ENCODE measurements around the gene ZNF536. TPM values are rescaled to one million over a fixed set of nuclear protein-coding genes. Genes with fewer than 3 reads are reported as not detected.
"Not testable (repeated sequence)": the region's sequence is repeated elsewhere in the genome, so short reads cannot be mapped to it uniquely, and the experiment has no call there.

ZNF536 gene
- total RNA-seq, 6 experiments from 2014 or later = 0.25 TPM; not detected in 5

DNA sequence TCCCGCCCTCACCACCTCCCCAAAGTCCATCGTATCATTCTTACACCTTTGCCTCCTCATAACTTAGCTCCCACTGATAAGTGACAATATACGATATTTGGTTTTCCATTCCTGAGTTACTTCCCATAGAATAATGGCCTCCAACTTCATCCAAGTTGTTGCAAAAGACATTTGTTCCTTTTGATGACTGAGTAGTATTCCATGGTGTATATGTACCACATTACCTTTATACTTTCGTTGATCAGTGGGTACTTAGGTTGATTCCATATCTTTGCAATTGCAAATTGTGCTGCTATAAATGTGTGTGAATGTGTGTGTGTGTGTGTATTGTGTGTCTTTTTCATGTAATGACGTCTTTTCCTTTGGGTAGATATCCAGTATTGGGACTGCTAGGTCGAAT lies 109.6 kb downstream of the ZNF536 start:
- TF ChIP-seq, protein P1, sequence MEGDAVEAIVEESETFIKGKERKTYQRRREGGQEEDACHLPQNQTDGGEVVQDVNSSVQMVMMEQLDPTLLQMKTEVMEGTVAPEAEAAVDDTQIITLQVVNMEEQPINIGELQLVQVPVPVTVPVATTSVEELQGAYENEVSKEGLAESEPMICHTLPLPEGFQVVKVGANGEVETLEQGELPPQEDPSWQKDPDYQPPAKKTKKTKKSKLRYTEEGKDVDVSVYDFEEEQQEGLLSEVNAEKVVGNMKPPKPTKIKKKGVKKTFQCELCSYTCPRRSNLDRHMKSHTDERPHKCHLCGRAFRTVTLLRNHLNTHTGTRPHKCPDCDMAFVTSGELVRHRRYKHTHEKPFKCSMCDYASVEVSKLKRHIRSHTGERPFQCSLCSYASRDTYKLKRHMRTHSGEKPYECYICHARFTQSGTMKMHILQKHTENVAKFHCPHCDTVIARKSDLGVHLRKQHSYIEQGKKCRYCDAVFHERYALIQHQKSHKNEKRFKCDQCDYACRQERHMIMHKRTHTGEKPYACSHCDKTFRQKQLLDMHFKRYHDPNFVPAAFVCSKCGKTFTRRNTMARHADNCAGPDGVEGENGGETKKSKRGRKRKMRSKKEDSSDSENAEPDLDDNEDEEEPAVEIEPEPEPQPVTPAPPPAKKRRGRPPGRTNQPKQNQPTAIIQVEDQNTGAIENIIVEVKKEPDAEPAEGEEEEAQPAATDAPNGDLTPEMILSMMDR (IDR thresholded peaks at IDR 0.05) = no peak
- no peak for TF ChIP-seq POLR2A (IDR thresholded peaks at IDR 0.05)
- no peak for DNase-seq
- Histone ChIP-seq H3K27me3 (no peaks in the 10 kb centered on the region), H3K4me3 (no peak overlapping the region), H3K36me3 (no peaks in the 10 kb centered on the region), H3K9me3 (no peaks in the 10 kb centered on the region), H3K4me1 (no peaks in the 10 kb centered on the region), H3K27ac (no peak overlapping the region)
- intact Hi-C loops (cut with DNase I) = no loop called here
- ATAC-seq = no peak
- 63% methylated on average over 6 of the region's 6 CpGs for WGBS (ENCODE audit: insufficient coverage, low coverage, low lambda C conversion rate, missing lambda C conversion rate)

DNA sequence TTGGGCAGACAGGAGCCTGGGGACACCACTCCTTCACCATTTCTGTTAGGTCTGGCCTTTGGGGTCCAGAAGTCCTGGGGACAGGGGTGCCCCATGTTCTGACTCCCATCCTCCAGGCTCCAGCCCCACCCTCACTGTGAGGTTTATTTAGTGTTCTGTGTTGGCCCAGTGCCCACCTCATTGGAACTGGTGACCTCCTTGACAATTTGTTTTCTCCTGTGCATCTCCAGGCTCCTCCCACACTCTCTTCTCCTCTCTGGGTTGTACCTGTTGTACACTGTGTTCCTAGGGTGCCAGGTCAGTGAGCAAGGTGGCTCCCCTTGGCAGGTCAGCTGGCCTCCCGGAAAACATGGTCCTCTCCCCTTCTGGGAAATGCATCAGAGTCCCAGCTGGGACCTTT lies 110.8 kb downstream of the ZNF536 start:
- H3K27me3 ChIP-seq = no peaks in the 10 kb centered on the region
- no peak for ATAC-seq
- no peak for TF ChIP-seq POLR2A (IDR thresholded peaks at IDR 0.05)
- TF ChIP-seq, protein P1 (IDR thresholded peaks at IDR 0.05) = no peak
- intact Hi-C loops (cut with DNase I) = no loop called here
- no CpG with 5 or more reads among the region's 1 CpG for WGBS (ENCODE audit: insufficient coverage, low coverage, low lambda C conversion rate, missing lambda C conversion rate)
- no peak overlapping the region for H3K4me3 ChIP-seq
- H3K4me1 ChIP-seq = no peaks in the 10 kb centered on the region
- no peaks in the 10 kb centered on the region for H3K9me3 ChIP-seq
- H3K27ac ChIP-seq = no peak overlapping the region
- H3K36me3 ChIP-seq = no peaks in the 10 kb centered on the region
- DNase-seq = no peak

DNA sequence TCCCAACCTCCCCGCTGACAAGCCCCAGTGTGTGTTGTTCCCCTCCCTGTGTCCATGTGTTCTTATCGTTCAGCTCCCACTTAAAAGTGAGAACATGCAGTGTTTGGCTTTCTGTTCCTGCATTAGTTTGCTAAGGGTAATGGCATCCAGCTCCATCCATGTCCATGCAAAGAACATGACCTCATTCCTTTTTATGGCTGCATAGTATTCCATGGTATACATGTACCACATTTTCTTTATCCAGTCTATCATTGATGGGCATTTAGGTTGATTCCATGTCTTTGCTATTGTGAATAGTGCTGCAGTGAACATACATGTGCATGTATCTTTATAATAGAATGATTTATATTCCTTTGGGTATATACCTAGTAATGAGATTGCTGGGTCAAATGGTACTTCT lies 114.1 kb downstream of the ZNF536 start:
- intact Hi-C loops (cut with DNase I); DNase-seq; H3K27ac ChIP-seq; H3K9me3 ChIP-seq; ATAC-seq; H3K4me1 ChIP-seq; H3K27me3 ChIP-seq; H3K4me3 ChIP-seq; H3K36me3 ChIP-seq: not testable (repeated sequence)
- 71% methylated on average over 1 of the region's 2 CpGs for WGBS (ENCODE audit: insufficient coverage, low coverage, low lambda C conversion rate, missing lambda C conversion rate)

DNA sequence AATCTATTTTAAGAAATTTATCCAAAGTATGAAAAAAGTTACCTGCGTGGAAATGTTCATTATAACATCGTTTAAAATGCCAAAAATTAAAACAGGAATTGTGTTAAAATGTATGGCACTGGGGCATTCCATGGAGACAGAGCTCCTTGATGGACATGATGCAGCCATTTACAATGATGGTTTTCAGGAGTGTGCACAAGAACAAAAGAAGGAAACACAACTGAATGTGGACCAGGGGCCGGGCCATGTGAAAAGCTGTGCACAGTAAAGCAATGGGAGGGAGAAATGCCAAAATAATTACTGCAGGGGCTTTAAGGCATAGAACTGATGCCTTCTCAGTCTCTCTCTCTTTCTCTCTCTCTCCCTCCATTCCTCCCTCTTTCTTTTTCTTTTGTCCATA lies 115.0 kb downstream of the ZNF536 start:
- DNase-seq (no peak), ATAC-seq (no peak)
- H3K27me3 ChIP-seq = no peaks in the 10 kb centered on the region
- no peak overlapping the region for H3K4me3 ChIP-seq
- H3K9me3 ChIP-seq = no peaks in the 10 kb centered on the region
- TF ChIP-seq, protein P1 (IDR thresholded peaks at IDR 0.05) = no peak
- TF ChIP-seq POLR2A (IDR thresholded peaks at IDR 0.05) = no peak
- 49% methylated on average over 3 of the region's 3 CpGs for WGBS (ENCODE audit: insufficient coverage, low coverage, low lambda C conversion rate, missing lambda C conversion rate)
- no peaks in the 10 kb centered on the region for H3K4me1 ChIP-seq
- H3K36me3 ChIP-seq = no peaks in the 10 kb centered on the region
- no peak overlapping the region for H3K27ac ChIP-seq
- intact Hi-C loops (cut with DNase I) = no loop called here

DNA sequence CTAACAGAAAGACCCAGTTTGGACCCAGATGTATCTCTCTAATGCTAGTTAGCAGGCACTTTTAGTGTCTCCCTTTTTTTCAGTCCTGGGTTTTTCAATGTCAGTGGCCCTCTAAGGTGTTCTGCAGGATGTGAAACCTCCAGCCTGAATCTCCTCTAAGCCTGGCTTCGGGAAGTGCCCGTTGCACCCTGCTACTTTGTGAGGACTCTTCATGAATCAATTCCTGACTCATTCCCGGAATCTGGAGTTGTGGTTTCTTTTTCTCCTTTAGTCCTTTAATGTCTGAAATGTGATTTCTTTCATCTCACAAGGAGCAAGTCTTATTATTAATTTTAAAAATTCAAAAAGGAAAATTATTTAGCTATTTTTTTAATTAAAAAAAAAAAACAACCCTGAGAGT lies 116.0 kb downstream of the ZNF536 start:
- TF ChIP-seq, protein P1 (IDR thresholded peaks at IDR 0.05) = no peak
- no peak for TF ChIP-seq POLR2A (IDR thresholded peaks at IDR 0.05)
- H3K9me3 ChIP-seq = no peaks in the 10 kb centered on the region
- H3K27ac ChIP-seq = no peak overlapping the region
- intact Hi-C loops (cut with DNase I) = no loop called here
- DNase-seq (no peak), ATAC-seq (no peak)
- H3K36me3 ChIP-seq = no peaks in the 10 kb centered on the region
- no peaks in the 10 kb centered on the region for H3K4me1 ChIP-seq
- 38% methylated on average over 3 of the region's 3 CpGs for WGBS (ENCODE audit: insufficient coverage, low coverage, low lambda C conversion rate, missing lambda C conversion rate)
- no peak overlapping the region for H3K4me3 ChIP-seq
- H3K27me3 ChIP-seq = no peaks in the 10 kb centered on the region

Data from right lobe of liver (tissue), 6 donors.